ENCODE data around the gene MARCHF9.
"Not testable (repeated sequence)": the region's sequence is repeated elsewhere in the genome, so short reads cannot be mapped to it uniquely, and the experiment has no call there.

DNA sequence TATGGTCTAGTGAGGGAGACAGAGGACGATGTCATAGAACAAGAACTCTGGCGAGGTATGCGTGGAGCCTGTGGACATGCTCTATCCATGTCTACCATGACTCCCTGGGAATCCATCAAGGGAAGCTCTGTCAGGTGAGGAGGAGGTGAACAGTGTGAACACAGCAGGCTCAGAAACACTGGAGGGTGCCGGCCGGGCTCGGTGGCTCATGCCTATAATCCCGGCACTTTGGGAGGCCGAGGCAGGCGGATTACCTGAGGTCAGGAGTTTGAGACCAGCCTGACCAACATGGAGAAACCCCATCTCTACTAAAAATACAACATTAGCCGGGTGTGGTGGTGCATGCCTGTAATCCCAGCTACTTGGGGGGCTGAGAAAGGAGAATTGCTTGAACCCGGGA, 19.7 kb downstream of the MARCHF9 start:
- TF ChIP-seq, protein P1, sequence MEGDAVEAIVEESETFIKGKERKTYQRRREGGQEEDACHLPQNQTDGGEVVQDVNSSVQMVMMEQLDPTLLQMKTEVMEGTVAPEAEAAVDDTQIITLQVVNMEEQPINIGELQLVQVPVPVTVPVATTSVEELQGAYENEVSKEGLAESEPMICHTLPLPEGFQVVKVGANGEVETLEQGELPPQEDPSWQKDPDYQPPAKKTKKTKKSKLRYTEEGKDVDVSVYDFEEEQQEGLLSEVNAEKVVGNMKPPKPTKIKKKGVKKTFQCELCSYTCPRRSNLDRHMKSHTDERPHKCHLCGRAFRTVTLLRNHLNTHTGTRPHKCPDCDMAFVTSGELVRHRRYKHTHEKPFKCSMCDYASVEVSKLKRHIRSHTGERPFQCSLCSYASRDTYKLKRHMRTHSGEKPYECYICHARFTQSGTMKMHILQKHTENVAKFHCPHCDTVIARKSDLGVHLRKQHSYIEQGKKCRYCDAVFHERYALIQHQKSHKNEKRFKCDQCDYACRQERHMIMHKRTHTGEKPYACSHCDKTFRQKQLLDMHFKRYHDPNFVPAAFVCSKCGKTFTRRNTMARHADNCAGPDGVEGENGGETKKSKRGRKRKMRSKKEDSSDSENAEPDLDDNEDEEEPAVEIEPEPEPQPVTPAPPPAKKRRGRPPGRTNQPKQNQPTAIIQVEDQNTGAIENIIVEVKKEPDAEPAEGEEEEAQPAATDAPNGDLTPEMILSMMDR (IDR thresholded peaks at IDR 0.05) = not testable (repeated sequence)
- not testable (repeated sequence) for TF ChIP-seq POLR2A (IDR thresholded peaks at IDR 0.05)
